OCI-LY1 (cell line): Measurements from ENCODE around the gene SHE.

Experiments
- CTCF ChIP-seq: fragments of 200-600 bp; sonication (generic), shearing (Covaris generic); IDR thresholded peaks from 2 replicates; pipeline ENCODE4 v1.5.1; 2017; ENCODE audit warnings: mild to moderate bottlenecking, antibody characterized with exemption, low read length, moderate library complexity, mixed read lengths
- EZH2 ChIP-seq: fragments of 200-600 bp; sonication (generic), shearing (Covaris generic); IDR thresholded peaks from 2 replicates; pipeline ENCODE4 v1.8.0; 2017; ENCODE audit warnings: borderline replicate concordance, mixed run types, mild to moderate bottlenecking, antibody characterized with exemption, low read length, moderate library complexity, mixed read lengths

GRCh38 chr1:154456631-154457030 is 45.6 kb downstream of the SHE start:
- no peak for TF ChIP-seq CTCF
- no peak for TF ChIP-seq EZH2
